H1 (cell line): ENCODE results near the gene OLIG2. TPM values are rescaled to one million over a fixed set of nuclear protein-coding genes. Genes with fewer than 3 reads are reported as not detected.

Experiments
- CTCF ChIA-PET: fragments of 300-600 bp; sonication (Branson Sonifier 250); formaldehyde crosslinking; loops from one replicate; lab custom pipeline; 2021; ENCODE audit not compliant: partially characterized antibody; lab: Charles Lee
- POLR2A ChIA-PET: fragments of 300-600 bp; sonication (Branson Sonifier 250); formaldehyde crosslinking; loops from one replicate; lab custom pipeline; 2021; ENCODE audit warnings: inconsistent platforms; ENCODE audit not compliant: partially characterized antibody; lab: Charles Lee
- DNase-seq, 2 experiments: peaks; one replicate each; pipeline versions ENCODE4 v3.0.0 to v3.0.0-alpha.2; 2010 to 2022; ENCODE audit warnings: low spot score in 2 of 2, low read depth in 1 of 2, mixed read lengths in 1 of 2
- FAIRE-seq: peaks from 2 replicates; lab custom pipeline; 2011; peaks lifted over from hg19 to GRCh38; lab: Jason Lieb, UNC
- H2AFZ ChIP-seq: 2 replicates; pipeline ENCODE4 v1.8.1; 2012; ENCODE audit warnings: low read length, inconsistent platforms
- H2AK5ac ChIP-seq: 2 replicates; pipeline ENCODE4 v1.6.1; 2013; ENCODE audit warnings: low read depth, low read length
- H2BK120ac ChIP-seq: replicated peaks from 2 replicates; pipeline ENCODE3; 2013; ENCODE audit warnings: low read depth, low read length, inconsistent platforms
- H2BK12ac ChIP-seq: 2 replicates; pipeline ENCODE4 v1.6.1; 2013; ENCODE audit warnings: low read depth, low read length
- H2BK15ac ChIP-seq: 2 replicates; pipeline ENCODE4 v1.6.1; 2013; ENCODE audit warnings: low read length
- H2BK20ac ChIP-seq: 2 replicates; pipeline ENCODE4 v1.6.1; 2013; ENCODE audit warnings: low read length
- H2BK5ac ChIP-seq: 2 replicates; pipeline ENCODE4 v1.6.1; 2013; ENCODE audit warnings: low read depth, low read length
- H3K14ac ChIP-seq: 2 replicates; pipeline ENCODE4 v1.6.1; 2013; ENCODE audit warnings: inconsistent platforms; ENCODE audit not compliant: insufficient read length
- H3K18ac ChIP-seq: 2 replicates; pipeline ENCODE4 v1.6.1; 2013; ENCODE audit warnings: low read length; ENCODE audit errors: extremely low read depth
- H3K23ac ChIP-seq: 2 replicates; pipeline ENCODE4 v1.6.1; 2013; ENCODE audit warnings: inconsistent platforms; ENCODE audit not compliant: insufficient read length
- H3K23me2 ChIP-seq: 2 replicates; pipeline ENCODE4 v1.6.1; 2013; ENCODE audit warnings: low read depth, low read length
- H3K27ac ChIP-seq: 2 replicates; pipeline ENCODE4 v1.6.1; 2011; ENCODE audit warnings: low read depth, low read length, inconsistent platforms
- H3K27me3 ChIP-seq, 4 experiments: replicated peaks in 1 of 4; 1 replicate in 1 of 4; 2 replicates in 3 of 4; pipeline versions ENCODE4 v1.6.1 to v1.8.1; 2011 to 2013; ENCODE audit warnings: low read length in 3 of 4, mild to moderate bottlenecking in 3 of 4, inconsistent platforms in 2 of 4, mixed read lengths in 2 of 4, moderate library complexity in 1 of 4; ENCODE audit not compliant: control insufficient read depth in 3 of 4, insufficient read depth in 3 of 4; ENCODE audit errors: extremely low read depth in 1 of 4
- H3K36me3 ChIP-seq, 4 experiments: 2 replicates each; pipeline versions ENCODE4 v1.6.1 to v1.8.1; 2011 to 2013; ENCODE audit warnings: mild to moderate bottlenecking in 4 of 4, low read length in 3 of 4, moderate library complexity in 2 of 4, control low read depth in 1 of 4, inconsistent platforms in 1 of 4; ENCODE audit not compliant: insufficient read depth in 4 of 4, control insufficient read depth in 2 of 4
- H3K4ac ChIP-seq: replicated peaks from 2 replicates; pipeline ENCODE3; 2013; ENCODE audit warnings: low read length, low read depth, mixed read lengths, inconsistent platforms; ENCODE audit not compliant: insufficient read length
- H3K4me1 ChIP-seq, 4 experiments: replicated peaks in 1 of 4; 1 replicate in 1 of 4; 2 replicates in 3 of 4; pipeline versions ENCODE4 v1.6.1 to v1.8.1; 2011 to 2013; ENCODE audit warnings: low read length in 3 of 4, inconsistent platforms in 2 of 4, mixed read lengths in 1 of 4; ENCODE audit not compliant: insufficient read depth in 4 of 4, control insufficient read depth in 3 of 4
- H3K4me2 ChIP-seq, 2 experiments: 2 replicates each; pipeline versions ENCODE4 v1.6.1 to v1.8.1; 2011 to 2013; ENCODE audit warnings: low read depth in 2 of 2, low read length in 2 of 2, control low read depth in 1 of 2, inconsistent platforms in 1 of 2, mild to moderate bottlenecking in 1 of 2; ENCODE audit not compliant: insufficient read depth in 1 of 2
- H3K4me3 ChIP-seq, 4 experiments: fragments of 200-600, 300-600 bp in 1 of 4; sonication (generic), shearing (Covaris generic), sonication (Bioruptor Twin) in 1 of 4; 2 replicates each; pipeline versions ENCODE4 v1.5.1 to v1.8.1; 2011 to 2016; ENCODE audit warnings: low read length in 4 of 4, low read depth in 3 of 4, control low read depth in 2 of 4, inconsistent platforms in 2 of 4, mild to moderate bottlenecking in 2 of 4, mixed read lengths in 1 of 4, moderate library complexity in 1 of 4; ENCODE audit not compliant: insufficient read depth in 2 of 4; ENCODE audit errors: extremely low read depth in 1 of 4
- H3K56ac ChIP-seq: replicated peaks from 2 replicates; pipeline ENCODE3; 2013; ENCODE audit warnings: low read depth, mild to moderate bottlenecking, mixed read lengths, low read length, inconsistent platforms; ENCODE audit not compliant: insufficient read length
- H3K79me1 ChIP-seq: 2 replicates; pipeline ENCODE4 v1.6.1; 2013; ENCODE audit warnings: low read depth, low read length, control low read depth
- H3K79me2 ChIP-seq, 2 experiments: 2 replicates each; pipeline versions ENCODE4 v1.6.1 to v1.8.1; 2012 to 2013; ENCODE audit warnings: low read length in 2 of 2, mild to moderate bottlenecking in 2 of 2, inconsistent platforms in 1 of 2; ENCODE audit not compliant: insufficient read depth in 2 of 2, control insufficient read depth in 1 of 2
- H3K9ac ChIP-seq, 4 experiments: replicated peaks in 1 of 4; 1 replicate in 1 of 4; 2 replicates in 3 of 4; pipeline versions ENCODE4 v1.6.1 to v1.8.1; 2011 to 2013; ENCODE audit warnings: low read depth in 3 of 4, low read length in 3 of 4, control low read depth in 2 of 4, mild to moderate bottlenecking in 2 of 4, moderate library complexity in 2 of 4, inconsistent platforms in 1 of 4; ENCODE audit errors: extremely low read depth in 1 of 4
- H3K9me3 ChIP-seq, 2 experiments: 2 replicates each; pipeline versions ENCODE4 v1.6.1 to v1.8.1; 2012 to 2013; ENCODE audit warnings: mild to moderate bottlenecking in 2 of 2, moderate library complexity in 2 of 2, control low read depth in 1 of 2, inconsistent platforms in 1 of 2, low read depth in 1 of 2, low read length in 1 of 2, mixed read lengths in 1 of 2; ENCODE audit not compliant: insufficient read depth in 2 of 2
- H4K20me1 ChIP-seq, 2 experiments: replicated peaks in 1 of 2; 2 replicates each; pipeline versions ENCODE3 to v1.8.1; 2011 to 2013; ENCODE audit warnings: inconsistent platforms in 2 of 2, low read length in 2 of 2, mild to moderate bottlenecking in 1 of 2; ENCODE audit not compliant: insufficient read depth in 2 of 2, control insufficient read depth in 1 of 2
- H4K5ac ChIP-seq: 2 replicates; pipeline ENCODE4 v1.6.1; 2013; ENCODE audit warnings: low read length, low read depth, mixed read lengths, inconsistent platforms; ENCODE audit not compliant: insufficient read length
- H4K8ac ChIP-seq: 2 replicates; pipeline ENCODE4 v1.8.0; 2013; ENCODE audit warnings: mild to moderate bottlenecking, moderate library complexity, low read length, inconsistent platforms; ENCODE audit not compliant: insufficient read depth; ENCODE audit errors: extremely low read depth
- H4K91ac ChIP-seq: replicated peaks from 2 replicates; pipeline ENCODE3; 2013; ENCODE audit warnings: low read length, mixed read lengths, inconsistent platforms; ENCODE audit not compliant: insufficient read length
- CHD2 ChIP-seq: IDR thresholded peaks from 2 replicates; pipeline ENCODE4 v1.6.1; 2012; ENCODE audit warnings: low read length, improper control_type of control experiment
- CREB1 ChIP-seq: IDR thresholded peaks from 2 replicates; pipeline ENCODE4 v1.6.1; 2012; ENCODE audit warnings: inconsistent platforms
- E2F6 ChIP-seq: IDR thresholded peaks from 2 replicates; pipeline ENCODE4 v1.6.1; 2012; ENCODE audit warnings: inconsistent platforms
- GABPA ChIP-seq: IDR thresholded peaks from 2 replicates; pipeline ENCODE4 v1.6.1; 2011; ENCODE audit warnings: mild to moderate bottlenecking, low read length, moderate library complexity, borderline replicate concordance; ENCODE audit not compliant: insufficient read depth
- HDAC6 ChIP-seq: IDR thresholded peaks from one replicate; pipeline ENCODE4 v1.7.1; 2012; ENCODE audit warnings: low read depth, mild to moderate bottlenecking, inconsistent platforms, low read length, moderate library complexity
- JUND ChIP-seq: IDR thresholded peaks from 2 replicates; pipeline ENCODE4 v1.6.1; 2011; ENCODE audit warnings: mild to moderate bottlenecking, improper control_type of control experiment, low read length
- NRF1 ChIP-seq: IDR thresholded peaks from 2 replicates; pipeline ENCODE4 v1.6.1; 2011; ENCODE audit warnings: mild to moderate bottlenecking, low read depth, low read length, improper control_type of control experiment
- POLR2A ChIP-seq, 2 experiments: IDR thresholded peaks; 1 replicate in 1 of 2; 2 replicates in 1 of 2; pipeline ENCODE4 v1.6.1; 2011; ENCODE audit warnings: low read depth in 2 of 2, low read length in 2 of 2, mild to moderate bottlenecking in 2 of 2; ENCODE audit errors: control extremely low read depth in 1 of 2
- RXRA ChIP-seq: IDR thresholded peaks from 2 replicates; pipeline ENCODE4 v1.6.1; 2011; ENCODE audit warnings: low read depth, mild to moderate bottlenecking, low read length, moderate library complexity; ENCODE audit not compliant: insufficient read depth
- SRF ChIP-seq: IDR thresholded peaks from 2 replicates; pipeline ENCODE4 v1.6.1; 2011; ENCODE audit warnings: mild to moderate bottlenecking, low read depth, low read length, moderate library complexity
- WGBS, 2 experiments: shearing (Covaris generic) in 1 of 2; methylation state at CpG; one replicate each; pipeline versions ENCODE4 v1.1.6 to v1.1.7; 2013 to 2015; ENCODE audit warnings: low lambda C conversion rate in 2 of 2, mixed read lengths in 2 of 2, inconsistent platforms in 1 of 2, low coverage in 1 of 2, missing lambda C conversion rate in 1 of 2; ENCODE audit not compliant: insufficient replicate concordance in 2 of 2, insufficient coverage in 1 of 2, insufficient read length in 1 of 2; ENCODE audit errors: extremely low coverage in 1 of 2, missing lambda C conversion rate in 1 of 2; 5-methylcytosine and 5-hydroxymethylcytosine counted together
- polyA plus RNA-seq, 7 experiments: library from polyadenylated mRNA; depleted of rRNA in 3 of 7; stranded (reverse) in 5 of 7; unstranded in 2 of 7; fragments of >200 nt in 5 of 7; fragments of 200-250 nt in 2 of 7; gene quantifications; 1 replicate in 5 of 7; 2 replicates in 1 of 7; 4 replicates in 1 of 7; pipeline versions ENCODE4 v1.2.1 to v1.2.3, GENCODE V29; 2011 to 2013; ENCODE audit warnings: missing spikeins in 2 of 7, mixed read lengths in 2 of 7
- total RNA-seq: library from RNA; stranded (reverse); fragmentation: NEBNext Ultra II Directional; extraction: Animal tissue kit (Norgen Biotek cat#: 25700); gene quantifications from 2 replicates; pipeline ENCODE4 v1.2.1, GENCODE V29; 2021
- TF ChIP-seq, protein P1 (sequence below), 3 experiments: IDR thresholded peaks; 1 replicate in 2 of 3; 2 replicates in 1 of 3; pipeline versions ENCODE4 v1.5.1 to v1.6.1; 2011; ENCODE audit warnings: low read length in 3 of 3, mild to moderate bottlenecking in 3 of 3, inconsistent platforms in 2 of 3, low read depth in 1 of 3, moderate library complexity in 1 of 3; ENCODE audit not compliant: insufficient read depth in 1 of 3; ENCODE audit errors: control extremely low read depth in 1 of 3

The OLIG2 gene
- total and polyA plus RNA-seq, 2 of the 8 experiments (the other 6 are each of a cell fraction or from before 2014, with no cell fraction given): 0.79 TPM; not detected in 1

DNA sequence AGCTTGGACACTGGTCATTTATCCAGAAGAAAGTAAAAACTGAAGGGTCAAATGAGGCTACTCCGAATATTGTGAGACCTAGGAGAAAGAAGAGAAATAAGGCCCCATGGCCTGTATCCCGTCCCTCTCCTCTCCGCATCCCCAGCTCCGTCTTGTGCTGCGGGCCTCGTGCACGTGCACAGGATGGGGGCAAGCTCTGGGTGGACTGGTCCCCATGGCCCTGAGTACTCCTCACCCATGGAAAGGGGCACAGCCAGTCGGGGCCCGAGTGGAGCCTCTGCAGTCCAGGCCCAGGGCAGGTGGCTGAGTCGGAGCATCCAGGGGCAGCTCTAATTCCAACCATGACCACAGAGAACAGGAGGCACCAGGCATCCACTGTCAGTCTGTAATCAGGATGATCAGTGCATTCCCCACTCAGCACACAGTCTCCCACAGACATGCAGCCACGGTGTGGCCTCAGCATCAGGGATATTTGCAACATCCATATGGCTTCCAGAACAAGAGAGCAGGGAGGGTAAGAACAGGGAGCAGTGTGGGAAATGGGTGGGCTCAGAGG is 31.7 kb downstream of the OLIG2 start:
- Histone ChIP-seq H3K27me3 (peaks cover 0 to 6% (median 1%) of the 10 kb centered on the region in 4 experiments; a peak in 3 of 7 replicates), H4K5ac (no peak overlapping the region)
- TF ChIP-seq CHD2 (no peak), NRF1 (no peak), CREB1 (no peak), JUND (no peak), SRF (no peak), POLR2A (IDR thresholded peaks at IDR 0.05; ENCODE audit: control extremely low read depth in 1 of 2, low read depth in 2 of 2, low read length in 2 of 2) (no peak), HDAC6 (no peak), GABPA (no peak), RXRA (no peak), E2F6 (no peak)
- TF ChIP-seq, protein P1, sequence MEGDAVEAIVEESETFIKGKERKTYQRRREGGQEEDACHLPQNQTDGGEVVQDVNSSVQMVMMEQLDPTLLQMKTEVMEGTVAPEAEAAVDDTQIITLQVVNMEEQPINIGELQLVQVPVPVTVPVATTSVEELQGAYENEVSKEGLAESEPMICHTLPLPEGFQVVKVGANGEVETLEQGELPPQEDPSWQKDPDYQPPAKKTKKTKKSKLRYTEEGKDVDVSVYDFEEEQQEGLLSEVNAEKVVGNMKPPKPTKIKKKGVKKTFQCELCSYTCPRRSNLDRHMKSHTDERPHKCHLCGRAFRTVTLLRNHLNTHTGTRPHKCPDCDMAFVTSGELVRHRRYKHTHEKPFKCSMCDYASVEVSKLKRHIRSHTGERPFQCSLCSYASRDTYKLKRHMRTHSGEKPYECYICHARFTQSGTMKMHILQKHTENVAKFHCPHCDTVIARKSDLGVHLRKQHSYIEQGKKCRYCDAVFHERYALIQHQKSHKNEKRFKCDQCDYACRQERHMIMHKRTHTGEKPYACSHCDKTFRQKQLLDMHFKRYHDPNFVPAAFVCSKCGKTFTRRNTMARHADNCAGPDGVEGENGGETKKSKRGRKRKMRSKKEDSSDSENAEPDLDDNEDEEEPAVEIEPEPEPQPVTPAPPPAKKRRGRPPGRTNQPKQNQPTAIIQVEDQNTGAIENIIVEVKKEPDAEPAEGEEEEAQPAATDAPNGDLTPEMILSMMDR (IDR thresholded peaks at IDR 0.05; ENCODE audit: control extremely low read depth in 1 of 3, insufficient read depth in 1 of 3, low read depth in 1 of 3, low read length in 3 of 3): no peak

More for the DNA sequence above, 31.7 kb downstream of the OLIG2 start:
- H3K14ac ChIP-seq: no peak overlapping the region
- H3K4me3 ChIP-seq: no peak overlapping the region
- no peak for FAIRE-seq
- no peak overlapping the region for H2AFZ ChIP-seq
- no peak overlapping the region for H3K18ac ChIP-seq
- no peaks in the 10 kb centered on the region for H3K36me3 ChIP-seq
- H2BK120ac ChIP-seq: no peak overlapping the region
- no peak for DNase-seq
- no peak overlapping the region for H3K4me2 ChIP-seq
- ChIA-PET CTCF (interaction anchor here (0.6 to 1.6 kb wide), 3 partner anchors 34 to 70 kb away, joined by 3 to 4 read pairs (median 4); no protein-coding TSS in a partner anchor), POLR2A (interaction anchor here (1.5 kb wide), 1 partner anchor 13 kb away, joined by 3 read pairs; the partner anchor contains the start of gene OLIG1)
- H2BK20ac ChIP-seq: 0 out of 2 replicates have a peak overlapping the region, but pooled peaks have one; percentile 80
- no peak overlapping the region for H2BK15ac ChIP-seq
- no peak overlapping the region for H3K23ac ChIP-seq
- H3K79me2 ChIP-seq: no peaks in the 10 kb centered on the region
- no peak overlapping the region for H3K9ac ChIP-seq
- no peaks in the 10 kb centered on the region for H3K23me2 ChIP-seq
- no peaks in the 10 kb centered on the region for H3K4me1 ChIP-seq
- no peak overlapping the region for H3K27ac ChIP-seq
- 94% methylated on average over 10 of the region's 11 CpGs; no CpG with 5 or more reads in 1 of the 2 experiments for WGBS, 2 experiments
- no peak overlapping the region; the same call in 1 of the 2 replicates for H2BK12ac ChIP-seq
- no peaks in the 10 kb centered on the region for H3K9me3 ChIP-seq
- H4K8ac ChIP-seq: peak overlapping the region; percentile 3; the same call in 1 of the 2 replicates
- H4K91ac ChIP-seq: no peak overlapping the region
- no peaks in the 10 kb centered on the region for H3K79me1 ChIP-seq
- H3K56ac ChIP-seq: no peak overlapping the region
- H2BK5ac ChIP-seq: no peak overlapping the region
- H2AK5ac ChIP-seq: no peak overlapping the region
- no peak overlapping the region for H3K4ac ChIP-seq
- H4K20me1 ChIP-seq: no peaks in the 10 kb centered on the region
